Keratinocyte (primary cell): ENCODE data around the gene MTERF2.

ENCODE experiments used
- EZH2 ChIP-seq: IDR thresholded peaks from one replicate; pipeline ENCODE4 v1.6.1; 2012; ENCODE audit warnings: inconsistent platforms, mild to moderate bottlenecking, low read length, moderate library complexity
- TF ChIP-seq, protein P1 (sequence below), 3 experiments: IDR thresholded peaks in 1 of 3; conservative IDR thresholded peaks in 1 of 3; optimal IDR thresholded peaks in 1 of 3; 2 replicates in 2 of 3; 3 replicates in 1 of 3; pipeline versions ENCODE3 to v1.5.1; 2011; ENCODE audit warnings: low read length in 3 of 3, mild to moderate bottlenecking in 3 of 3, moderate library complexity in 2 of 3, control low read depth in 1 of 3, inconsistent platforms in 1 of 3; ENCODE audit not compliant: insufficient read depth in 2 of 3; ENCODE audit errors: extremely low read depth in 1 of 3

DNA sequence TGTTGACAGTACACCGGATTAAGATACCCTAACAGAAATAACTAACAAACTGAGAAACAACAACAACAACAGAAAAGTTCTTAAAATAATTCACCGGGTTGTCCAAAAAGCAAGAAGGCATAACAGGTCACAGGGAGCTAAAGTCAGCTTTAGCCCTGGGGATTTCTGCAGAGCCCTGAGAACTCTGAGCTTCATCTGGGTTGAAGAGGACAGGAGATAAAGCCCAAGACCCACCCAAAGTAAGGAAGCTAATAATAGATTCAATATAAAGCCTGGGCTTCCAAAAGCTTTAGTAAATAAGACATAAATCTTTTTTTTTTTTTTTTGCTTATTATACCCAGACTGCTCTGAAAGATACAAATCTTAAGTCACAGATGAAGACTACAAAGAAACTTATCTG, 44.1 kb upstream of the MTERF2 start:
- TF ChIP-seq, protein P1, sequence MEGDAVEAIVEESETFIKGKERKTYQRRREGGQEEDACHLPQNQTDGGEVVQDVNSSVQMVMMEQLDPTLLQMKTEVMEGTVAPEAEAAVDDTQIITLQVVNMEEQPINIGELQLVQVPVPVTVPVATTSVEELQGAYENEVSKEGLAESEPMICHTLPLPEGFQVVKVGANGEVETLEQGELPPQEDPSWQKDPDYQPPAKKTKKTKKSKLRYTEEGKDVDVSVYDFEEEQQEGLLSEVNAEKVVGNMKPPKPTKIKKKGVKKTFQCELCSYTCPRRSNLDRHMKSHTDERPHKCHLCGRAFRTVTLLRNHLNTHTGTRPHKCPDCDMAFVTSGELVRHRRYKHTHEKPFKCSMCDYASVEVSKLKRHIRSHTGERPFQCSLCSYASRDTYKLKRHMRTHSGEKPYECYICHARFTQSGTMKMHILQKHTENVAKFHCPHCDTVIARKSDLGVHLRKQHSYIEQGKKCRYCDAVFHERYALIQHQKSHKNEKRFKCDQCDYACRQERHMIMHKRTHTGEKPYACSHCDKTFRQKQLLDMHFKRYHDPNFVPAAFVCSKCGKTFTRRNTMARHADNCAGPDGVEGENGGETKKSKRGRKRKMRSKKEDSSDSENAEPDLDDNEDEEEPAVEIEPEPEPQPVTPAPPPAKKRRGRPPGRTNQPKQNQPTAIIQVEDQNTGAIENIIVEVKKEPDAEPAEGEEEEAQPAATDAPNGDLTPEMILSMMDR (optimal IDR thresholded peaks at IDR 0.05 in 1 of 3, IDR thresholded peaks at IDR 0.05 in 1 of 3, conservative IDR thresholded peaks at IDR 0.05 in 1 of 3; ENCODE audit: extremely low read depth in 1 of 3, insufficient read depth in 2 of 3, low read length in 3 of 3): no peak
- TF ChIP-seq EZH2: no peak
